Small intestine (tissue), 7 donors: Measurements from ENCODE around the gene KRTAP5-2. TPM values are rescaled to one million over a fixed set of nuclear protein-coding genes. Genes with fewer than 3 reads are reported as not detected.
A peak's percentile ranks its signal among the peaks of the same experiment; 100 is the strongest.

Source experiments
- DNase-seq, 2 donors: peaks; one replicate each; pipeline versions ENCODE4 v3.0.0 to v3.0.0-alpha.2; 2013
- FAIRE-seq: peaks from 2 replicates; lab custom pipeline; 2012; peaks lifted over from hg19 to GRCh38; lab: Jason Lieb, UNC
- H3K27ac ChIP-seq, 3 donors: one replicate each; pipeline ENCODE4 v1.5.1; 2013; ENCODE audit warnings: low read length in 2 of 3, mild to moderate bottlenecking in 2 of 3, control low read depth in 1 of 3, inconsistent platforms in 1 of 3, low read depth in 1 of 3, moderate library complexity in 1 of 3
- H3K27me3 ChIP-seq, 3 donors: one replicate each; pipeline ENCODE4 v1.6.1; 2013; ENCODE audit warnings: low read length in 3 of 3, inconsistent platforms in 1 of 3; ENCODE audit not compliant: control insufficient read depth in 3 of 3, insufficient read depth in 3 of 3
- H3K36me3 ChIP-seq, 3 donors: one replicate each; pipeline ENCODE4 v1.6.1; 2013; ENCODE audit warnings: low read length in 3 of 3, inconsistent platforms in 1 of 3, low read depth in 1 of 3, mild to moderate bottlenecking in 1 of 3, moderate library complexity in 1 of 3; ENCODE audit not compliant: control insufficient read depth in 3 of 3, insufficient read depth in 2 of 3
- H3K4me1 ChIP-seq, 3 donors: one replicate each; pipeline ENCODE4 v1.6.1; 2013; ENCODE audit warnings: low read length in 2 of 3, inconsistent platforms in 1 of 3, low read depth in 1 of 3, mild to moderate bottlenecking in 1 of 3, moderate library complexity in 1 of 3; ENCODE audit not compliant: control insufficient read depth in 3 of 3, insufficient read depth in 2 of 3
- H3K4me3 ChIP-seq, 3 donors: one replicate each; pipeline ENCODE4 v1.5.1; 2013; ENCODE audit warnings: low read length in 3 of 3, control low read depth in 1 of 3, inconsistent platforms in 1 of 3, low read depth in 1 of 3, mild to moderate bottlenecking in 1 of 3, moderate library complexity in 1 of 3
- H3K9me3 ChIP-seq, 2 donors: one replicate each; pipeline ENCODE4 v1.6.1; 2013; ENCODE audit warnings: low read depth in 1 of 2, low read length in 1 of 2; ENCODE audit not compliant: control insufficient read depth in 2 of 2, insufficient read depth in 1 of 2
- WGBS, 3 donors: extraction: QIAGEN DNeasy Blood & Tissue Kit; methylation state at CpG; one replicate each; pipeline ENCODE4 v1.1.7; 2013; 5-methylcytosine and 5-hydroxymethylcytosine counted together
- polyA plus RNA-seq, 4 donors: library from polyadenylated mRNA; stranded (reverse) in 3 of 4; unstranded in 1 of 4; fragments of 200-250 nt in 3 of 4; fragments of 120-200 nt in 1 of 4; gene quantifications; one replicate each; pipeline versions ENCODE4 v1.2.1 to v1.2.3, GENCODE V29; 2013
- donor health status: healthy with polysubstance abuse.
- donor health status: control.
- donor health status: control.
- donor health status: Bipolar disorder and iron deficiency.
- donor health status: healthy.

The KRTAP5-2 gene
- polyA plus RNA-seq, 4 donors, result 0.07 TPM; not detected in 3

DNA sequence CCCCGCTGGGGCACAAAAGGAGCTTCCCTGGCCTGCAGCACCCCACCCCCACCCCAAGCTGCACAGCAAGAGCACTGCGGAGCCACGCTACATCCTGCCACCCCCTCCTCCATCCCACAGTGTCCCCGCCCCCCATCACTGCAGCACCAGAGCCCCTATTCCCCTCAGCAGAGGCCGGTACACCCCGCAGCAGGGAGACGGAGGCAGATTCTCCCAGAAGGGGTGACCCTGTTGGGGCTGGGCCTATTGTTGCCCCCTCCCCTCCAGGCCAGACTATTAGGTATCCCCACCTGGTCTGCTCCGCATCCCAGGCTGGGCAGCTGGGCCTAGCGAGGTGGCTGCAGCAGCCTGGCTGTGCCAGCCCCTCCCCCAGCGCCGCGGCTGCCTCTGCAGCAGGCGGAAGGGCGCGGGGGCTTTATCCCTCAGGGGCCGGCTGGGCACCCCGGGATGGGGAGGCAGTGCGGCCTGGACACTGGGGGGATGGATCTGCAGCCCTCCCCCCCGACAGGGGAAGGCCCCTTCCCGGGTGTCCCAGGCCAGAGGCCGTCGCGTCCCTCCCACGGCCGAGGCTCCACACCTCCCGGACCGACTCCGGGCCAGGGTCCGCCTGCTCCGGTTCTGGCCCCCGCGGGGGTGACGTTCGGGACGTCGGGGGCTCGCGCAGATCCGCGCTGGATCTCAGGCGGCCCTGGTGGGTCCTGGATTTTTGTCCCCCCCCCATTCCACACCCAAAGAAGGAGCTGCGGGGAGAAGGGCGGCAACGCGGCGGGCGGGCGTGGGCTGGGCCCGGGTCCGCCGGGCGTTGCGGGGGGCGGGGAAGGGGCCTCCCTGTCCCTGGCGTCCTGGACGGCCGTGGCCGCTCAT, 27.0 kb downstream of the KRTAP5-2 start:
- Histone ChIP-seq H3K27me3 (peaks cover 0 to 14% (median 0%) of the 10 kb centered on the region in 3 donors), H3K36me3 (peaks cover 0 to 35% (median 0%) of the 10 kb centered on the region in 3 donors), H3K27ac (peak overlapping the region in 2 of 3 donors; percentile 4 to 94), H3K4me3 (peak overlapping the region; percentile 39 to 76 (median 75)), H3K4me1 (peaks cover 0 to 67% (median 2%) of the 10 kb centered on the region in 3 donors), H3K9me3 (no peaks in the 10 kb centered on the region)
- WGBS, 3 donors, result 6 to 13% (median 8%) methylated on average over 27 to 58 of the region's 58 CpGs
- FAIRE-seq (no peak), DNase-seq (peak in 1 of 2 donors; percentile 76)

DNA sequence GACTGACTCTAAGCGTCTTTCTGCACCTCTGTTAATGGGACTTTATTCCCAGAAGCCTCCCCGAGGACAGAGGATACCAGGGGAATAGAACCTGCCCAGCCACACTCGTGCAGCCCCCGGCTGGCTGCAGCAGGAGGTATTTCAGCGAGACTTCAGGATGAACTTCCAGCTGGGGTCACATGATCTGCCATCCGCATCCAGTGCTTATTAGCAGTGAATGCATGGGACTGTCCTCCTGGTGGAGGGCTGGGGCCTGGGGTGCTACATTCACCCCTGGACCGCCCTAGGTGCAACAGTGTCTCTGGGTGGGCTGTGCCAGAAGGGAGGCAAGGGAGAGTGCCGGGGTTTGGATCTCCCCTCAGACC, 27.6 kb downstream of the KRTAP5-2 start:
- Histone ChIP-seq H3K27me3 (peaks cover 0 to 14% (median 0%) of the 10 kb centered on the region in 3 donors), H3K27ac (peak overlapping the region in 1 of 3 donors; percentile 94), H3K4me3 (peak overlapping the region in 2 of 3 donors; percentile 75 to 76), H3K9me3 (no peaks in the 10 kb centered on the region), H3K4me1 (peaks cover 0 to 73% (median 2%) of the 10 kb centered on the region in 3 donors), H3K36me3 (peaks cover 0 to 42% (median 0%) of the 10 kb centered on the region in 3 donors)
- no peak for FAIRE-seq
- WGBS, 3 donors, result 78 to 79% (median 78%) methylated on average over 8 of the region's 8 CpGs
- DNase-seq, result no peak

DNA sequence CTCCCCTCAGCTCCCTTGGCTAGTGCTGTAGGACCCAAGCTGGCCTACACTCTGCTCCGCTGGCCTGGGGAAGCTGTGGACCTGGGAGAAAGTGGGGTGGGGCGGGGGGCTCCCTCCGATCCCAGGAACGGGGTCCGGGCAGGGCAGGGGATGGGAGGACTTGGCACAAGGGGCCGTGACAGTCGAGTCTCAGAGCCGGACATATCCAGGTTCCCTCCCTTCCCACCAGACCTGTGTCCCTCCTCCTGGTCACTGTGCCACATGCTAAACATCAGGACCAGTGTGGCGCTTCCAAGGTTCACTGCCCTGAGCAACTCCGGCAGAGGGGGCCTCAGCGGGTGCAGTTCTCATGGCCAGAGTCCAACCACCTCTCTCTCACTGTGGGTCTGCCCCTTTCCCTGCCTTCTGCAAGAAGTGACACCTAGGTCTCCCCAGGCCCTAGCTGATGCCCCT, 28.1 kb downstream of the KRTAP5-2 start:
- H3K36me3 ChIP-seq, result peaks cover 0 to 46% (median 0%) of the 10 kb centered on the region in 3 donors
- H3K9me3 ChIP-seq, result no peaks in the 10 kb centered on the region
- H3K4me3 ChIP-seq, result peak overlapping the region in 1 of 3 donors; percentile 75
- no peak for FAIRE-seq
- WGBS, 3 donors, result 61 to 69% (median 67%) methylated on average over 9 to 11 of the region's 11 CpGs
- peaks cover 0 to 76% (median 2%) of the 10 kb centered on the region in 3 donors for H3K4me1 ChIP-seq
- peak overlapping the region in 1 of 3 donors; percentile 94 for H3K27ac ChIP-seq
- H3K27me3 ChIP-seq, result peaks cover 0 to 14% (median 0%) of the 10 kb centered on the region in 3 donors
- DNase-seq, result peak in 1 of 2 donors; percentile 84

DNA sequence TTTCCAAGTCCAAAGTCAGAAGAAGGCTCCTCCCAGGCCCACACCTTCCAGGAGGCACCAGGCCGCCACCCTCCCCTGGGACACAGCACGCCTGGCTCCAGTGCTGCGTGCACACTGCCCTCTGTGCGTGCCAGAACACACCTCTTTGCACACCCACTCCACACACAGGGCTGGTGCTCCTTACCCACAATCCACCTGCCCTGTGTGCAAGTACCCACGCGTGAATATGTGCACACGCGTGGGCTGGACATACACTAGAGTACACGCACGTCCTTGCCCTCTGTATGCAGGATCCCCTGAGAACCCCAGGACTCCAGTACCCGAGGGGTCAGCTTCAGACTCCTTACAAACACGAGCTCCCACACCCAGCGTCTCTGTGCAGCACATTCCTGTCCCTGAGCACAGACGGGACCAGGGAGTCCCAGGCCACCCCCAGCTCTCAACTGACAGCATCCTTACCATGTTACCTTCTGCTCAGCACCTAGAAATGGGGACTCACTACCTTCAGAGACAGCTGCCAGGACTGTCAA, 28.8 kb downstream of the KRTAP5-2 start:
- Histone ChIP-seq H3K36me3 (peaks cover 0 to 52% (median 0%) of the 10 kb centered on the region in 3 donors), H3K4me1 (peaks cover 0 to 80% (median 1%) of the 10 kb centered on the region in 3 donors), H3K27ac (peak overlapping the region in 1 of 3 donors; percentile 94), H3K9me3 (no peaks in the 10 kb centered on the region), H3K4me3 (no peak overlapping the region), H3K27me3 (peaks cover 0 to 14% (median 0%) of the 10 kb centered on the region in 3 donors)
- WGBS, 3 donors, result 17 to 56% (median 30%) methylated on average over 14 of the region's 14 CpGs
- FAIRE-seq (no peak), DNase-seq (peak; percentile 84 to 91)

DNA sequence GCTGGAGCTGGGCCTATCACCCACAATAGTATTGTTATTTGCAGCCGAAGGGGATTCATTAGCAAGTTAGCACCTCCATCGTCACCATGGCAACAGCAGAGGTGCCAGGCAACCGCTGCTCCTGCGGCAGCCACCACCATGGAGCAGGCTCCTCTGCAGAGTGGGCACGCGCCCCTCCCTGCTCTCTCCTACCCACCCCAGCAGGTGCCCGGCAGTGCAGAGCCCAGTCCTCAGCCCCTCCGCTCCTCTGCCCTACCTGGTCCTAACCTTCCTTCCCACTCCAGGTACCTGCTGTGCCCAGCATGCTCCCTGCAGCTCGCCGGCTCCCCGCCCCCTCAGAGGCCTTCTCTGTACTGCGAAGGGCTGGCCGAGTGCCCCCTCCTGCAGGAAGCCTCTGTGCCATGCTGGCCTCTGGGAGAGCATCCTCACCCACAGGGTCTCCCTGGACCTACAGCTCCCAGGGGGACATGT, 29.6 kb downstream of the KRTAP5-2 start:
- DNase-seq (no peak), FAIRE-seq (no peak)
- no peak overlapping the region for H3K4me3 ChIP-seq
- peaks cover 0 to 60% (median 0%) of the 10 kb centered on the region in 3 donors for H3K36me3 ChIP-seq
- H3K27ac ChIP-seq, result peak overlapping the region in 2 of 3 donors; percentile 30 to 94
- 55 to 66% (median 65%) methylated on average over 11 to 13 of the region's 13 CpGs for WGBS, 3 donors
- H3K9me3 ChIP-seq, result no peaks in the 10 kb centered on the region
- H3K4me1 ChIP-seq, result peaks cover 0 to 78% (median 0%) of the 10 kb centered on the region in 3 donors
- peaks cover 0 to 7% (median 0%) of the 10 kb centered on the region in 3 donors for H3K27me3 ChIP-seq

DNA sequence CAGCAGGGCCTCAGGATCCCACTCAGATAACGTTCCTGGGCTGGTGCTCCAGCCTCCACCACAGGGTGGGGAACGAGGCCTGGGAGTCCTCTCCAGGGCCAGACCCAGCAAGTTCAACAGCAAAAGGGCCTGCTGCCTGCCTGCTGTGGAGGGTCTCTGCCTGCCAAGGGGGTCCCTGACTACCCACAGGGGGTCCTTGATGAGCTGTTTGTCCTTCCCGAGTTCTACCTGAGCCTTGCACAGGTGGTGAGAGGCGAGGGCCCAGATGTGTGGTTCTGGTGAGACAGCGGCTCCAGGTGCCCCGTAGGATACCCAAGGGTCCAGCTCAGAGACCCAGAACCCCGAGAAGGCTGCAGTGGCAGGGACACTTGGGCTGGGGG, 30.4 kb downstream of the KRTAP5-2 start:
- Histone ChIP-seq H3K36me3 (peaks cover 0 to 68% (median 0%) of the 10 kb centered on the region in 3 donors), H3K27ac (peak overlapping the region in 1 of 3 donors; percentile 68), H3K4me3 (no peak overlapping the region), H3K4me1 (peaks cover 0 to 76% (median 0%) of the 10 kb centered on the region in 3 donors), H3K9me3 (no peaks in the 10 kb centered on the region), H3K27me3 (no peaks in the 10 kb centered on the region)
- DNase-seq (no peak), FAIRE-seq (no peak)
- WGBS, 3 donors, result 66 to 71% (median 67%) methylated on average over 7 of the region's 7 CpGs

DNA sequence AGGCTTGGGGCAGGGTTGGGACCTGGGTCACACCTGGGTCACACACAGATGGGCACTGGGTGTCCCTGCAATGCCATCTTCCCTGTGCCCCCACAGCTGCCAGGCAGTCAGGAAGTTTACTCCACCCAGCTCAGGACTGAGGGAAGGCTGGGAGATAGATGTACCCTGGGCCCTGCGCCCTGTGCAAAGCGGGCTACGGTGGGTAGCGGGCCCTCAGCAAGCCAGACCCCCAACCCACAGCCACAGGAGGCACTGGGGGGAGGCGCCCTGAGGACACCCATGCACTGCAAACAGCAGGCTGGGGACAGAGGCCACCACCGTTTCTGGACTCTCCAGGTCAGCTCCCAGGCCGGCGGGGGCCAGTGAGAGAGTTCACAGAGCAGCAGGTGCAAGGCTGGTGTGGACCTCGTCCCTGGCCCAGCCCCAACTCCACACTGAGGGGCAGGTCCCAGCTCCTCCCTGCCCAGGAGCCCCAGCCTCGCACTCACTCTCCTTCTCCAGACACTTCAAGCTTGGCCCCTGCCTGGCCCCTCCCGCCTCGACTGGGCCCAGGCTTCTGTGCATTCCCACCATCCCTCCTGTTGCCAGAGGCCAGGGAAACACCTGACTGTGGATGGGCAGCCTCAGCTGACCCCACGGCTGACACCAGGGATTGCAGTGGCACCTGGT, 30.9 kb downstream of the KRTAP5-2 start:
- peak in 1 of 2 donors; percentile 69 for DNase-seq
- 30 to 59% (median 44%) methylated on average over 12 to 13 of the region's 13 CpGs for WGBS, 3 donors
- H3K36me3 ChIP-seq, result peaks cover 0 to 73% (median 0%) of the 10 kb centered on the region in 3 donors
- peak overlapping the region in 1 of 3 donors; percentile 68 for H3K27ac ChIP-seq
- no peak for FAIRE-seq
- H3K27me3 ChIP-seq, result no peaks in the 10 kb centered on the region
- H3K4me1 ChIP-seq, result peaks cover 0 to 81% (median 0%) of the 10 kb centered on the region in 3 donors
- H3K9me3 ChIP-seq, result no peaks in the 10 kb centered on the region
- H3K4me3 ChIP-seq, result no peak overlapping the region
